Astrocyte (in vitro differentiated cells and primary cell): Measurements from ENCODE around the gene AMMECR1.

Experiments
- EZH2 ChIP-seq: IDR thresholded peaks from 2 replicates; pipeline ENCODE4 v1.6.1; 2012; ENCODE audit warnings: mild to moderate bottlenecking, low read length, inconsistent platforms; ENCODE audit not compliant: insufficient read depth
- TF ChIP-seq, protein P1 (sequence below): IDR thresholded peaks from 2 replicates; pipeline ENCODE4 v1.5.1; 2011; ENCODE audit warnings: low read depth, mild to moderate bottlenecking, inconsistent platforms, low read length, moderate library complexity; ENCODE audit not compliant: insufficient read depth

DNA sequence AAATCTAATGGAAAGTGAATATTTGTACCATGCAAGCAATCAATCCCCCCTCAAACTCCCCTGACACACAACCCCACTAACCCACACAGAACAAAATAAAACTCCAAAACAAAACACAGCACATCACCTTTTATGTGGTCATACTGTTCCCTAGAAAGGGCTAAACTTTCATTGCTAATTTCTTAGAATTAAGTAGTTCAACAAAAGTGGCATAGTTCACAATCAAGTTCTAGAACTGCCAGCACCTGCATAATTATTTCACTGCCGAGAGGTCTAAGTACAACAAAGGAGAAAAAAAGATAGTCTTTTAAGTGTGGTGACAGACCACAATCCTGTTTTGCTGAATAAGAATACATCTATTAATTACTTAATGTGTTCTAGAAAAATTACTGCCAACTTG, 58.8 kb downstream of the AMMECR1 start:
- TF ChIP-seq, protein P1, sequence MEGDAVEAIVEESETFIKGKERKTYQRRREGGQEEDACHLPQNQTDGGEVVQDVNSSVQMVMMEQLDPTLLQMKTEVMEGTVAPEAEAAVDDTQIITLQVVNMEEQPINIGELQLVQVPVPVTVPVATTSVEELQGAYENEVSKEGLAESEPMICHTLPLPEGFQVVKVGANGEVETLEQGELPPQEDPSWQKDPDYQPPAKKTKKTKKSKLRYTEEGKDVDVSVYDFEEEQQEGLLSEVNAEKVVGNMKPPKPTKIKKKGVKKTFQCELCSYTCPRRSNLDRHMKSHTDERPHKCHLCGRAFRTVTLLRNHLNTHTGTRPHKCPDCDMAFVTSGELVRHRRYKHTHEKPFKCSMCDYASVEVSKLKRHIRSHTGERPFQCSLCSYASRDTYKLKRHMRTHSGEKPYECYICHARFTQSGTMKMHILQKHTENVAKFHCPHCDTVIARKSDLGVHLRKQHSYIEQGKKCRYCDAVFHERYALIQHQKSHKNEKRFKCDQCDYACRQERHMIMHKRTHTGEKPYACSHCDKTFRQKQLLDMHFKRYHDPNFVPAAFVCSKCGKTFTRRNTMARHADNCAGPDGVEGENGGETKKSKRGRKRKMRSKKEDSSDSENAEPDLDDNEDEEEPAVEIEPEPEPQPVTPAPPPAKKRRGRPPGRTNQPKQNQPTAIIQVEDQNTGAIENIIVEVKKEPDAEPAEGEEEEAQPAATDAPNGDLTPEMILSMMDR, result no peak
- no peak for TF ChIP-seq EZH2
